OCI-LY7 (cell line): ENCODE data around the gene SERTAD2.

Experiments used
- CTCF ChIP-seq: fragments of 200-600 bp; sonication (generic); conservative IDR thresholded peaks from 2 replicates; pipeline ENCODE4 v1.5.1; 2014; ENCODE audit warnings: mild to moderate bottlenecking, antibody characterized with exemption, low read length, moderate library complexity, mixed read lengths
- EZH2phosphoT487 ChIP-seq: fragments of 200-600 bp; sonication (generic); IDR thresholded peaks from 2 replicates; pipeline ENCODE4 v1.6.1; 2018; ENCODE audit warnings: low read depth, borderline replicate concordance, mild to moderate bottlenecking, mixed run types, antibody characterized with exemption, low read length, moderate library complexity, mixed read lengths

DNA sequence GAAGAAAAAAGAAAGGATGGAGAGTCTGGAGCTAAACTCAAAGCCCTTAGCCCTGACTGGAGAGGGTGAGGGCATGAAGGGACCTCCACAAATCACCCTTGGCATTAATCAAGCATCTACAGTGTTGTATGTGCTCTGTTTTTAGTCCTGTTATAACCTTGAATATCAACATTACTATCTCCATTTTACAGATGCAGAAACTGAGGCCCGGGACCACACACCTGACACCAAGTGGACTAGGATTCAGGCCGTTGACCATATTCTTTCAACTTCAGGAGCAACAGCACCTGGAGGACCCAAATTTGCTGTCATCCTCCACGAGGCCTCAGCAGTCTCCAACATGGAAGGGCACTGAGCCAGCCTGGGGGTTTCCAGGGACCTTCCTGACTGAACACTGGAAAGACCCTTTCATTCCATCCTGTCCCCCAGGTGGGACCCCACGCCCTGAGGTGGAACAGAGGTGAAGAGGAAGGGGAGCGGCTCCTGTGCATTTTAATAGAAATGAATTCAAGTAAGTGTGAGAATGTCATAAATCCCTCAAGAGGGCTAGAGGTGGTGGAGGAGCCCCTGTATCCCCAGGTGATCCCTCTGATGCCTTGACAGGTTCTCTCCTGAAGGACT lies 41.0 kb downstream of the SERTAD2 start:
- TF ChIP-seq CTCF (no peak), EZH2phosphoT487 (no peak)
